ENCODE data around the gene NME1.
A peak's percentile ranks its signal among the peaks of the same experiment; 100 is the strongest.

The NME1 gene

GRCh38 chr17:51144266-51145022, 8.9 kb upstream of the NME1 start:
- DNase-seq: no peak
- no peaks in the 10 kb centered on the region for H3K9me3 ChIP-seq (ENCODE audit: severe bottlenecking)
- TF ChIP-seq, protein P1, sequence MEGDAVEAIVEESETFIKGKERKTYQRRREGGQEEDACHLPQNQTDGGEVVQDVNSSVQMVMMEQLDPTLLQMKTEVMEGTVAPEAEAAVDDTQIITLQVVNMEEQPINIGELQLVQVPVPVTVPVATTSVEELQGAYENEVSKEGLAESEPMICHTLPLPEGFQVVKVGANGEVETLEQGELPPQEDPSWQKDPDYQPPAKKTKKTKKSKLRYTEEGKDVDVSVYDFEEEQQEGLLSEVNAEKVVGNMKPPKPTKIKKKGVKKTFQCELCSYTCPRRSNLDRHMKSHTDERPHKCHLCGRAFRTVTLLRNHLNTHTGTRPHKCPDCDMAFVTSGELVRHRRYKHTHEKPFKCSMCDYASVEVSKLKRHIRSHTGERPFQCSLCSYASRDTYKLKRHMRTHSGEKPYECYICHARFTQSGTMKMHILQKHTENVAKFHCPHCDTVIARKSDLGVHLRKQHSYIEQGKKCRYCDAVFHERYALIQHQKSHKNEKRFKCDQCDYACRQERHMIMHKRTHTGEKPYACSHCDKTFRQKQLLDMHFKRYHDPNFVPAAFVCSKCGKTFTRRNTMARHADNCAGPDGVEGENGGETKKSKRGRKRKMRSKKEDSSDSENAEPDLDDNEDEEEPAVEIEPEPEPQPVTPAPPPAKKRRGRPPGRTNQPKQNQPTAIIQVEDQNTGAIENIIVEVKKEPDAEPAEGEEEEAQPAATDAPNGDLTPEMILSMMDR (IDR thresholded peaks at IDR 0.05; ENCODE audit: low read depth, low read length): no peak
- H3K27me3 ChIP-seq (ENCODE audit: insufficient read depth, low read depth, severe bottlenecking): no peaks in the 10 kb centered on the region
- no peak overlapping the region for H3K27ac ChIP-seq
- no peak overlapping the region for H3K4me3 ChIP-seq (ENCODE audit: low read depth, low read length)
- no peaks in the 10 kb centered on the region for H3K36me3 ChIP-seq

GRCh38 chr17:51147650-51148049, 5.7 kb upstream of the NME1 start:
- Histone ChIP-seq H3K27ac (no peak overlapping the region), H3K9me3 (ENCODE audit: severe bottlenecking) (no peaks in the 10 kb centered on the region), H3K36me3 (no peaks in the 10 kb centered on the region), H3K27me3 (ENCODE audit: insufficient read depth, low read depth, severe bottlenecking) (no peaks in the 10 kb centered on the region), H3K4me3 (ENCODE audit: low read depth, low read length) (no peak overlapping the region)
- TF ChIP-seq, protein P1 (IDR thresholded peaks at IDR 0.05; ENCODE audit: low read depth, low read length): no peak
- no peak for DNase-seq

DNA sequence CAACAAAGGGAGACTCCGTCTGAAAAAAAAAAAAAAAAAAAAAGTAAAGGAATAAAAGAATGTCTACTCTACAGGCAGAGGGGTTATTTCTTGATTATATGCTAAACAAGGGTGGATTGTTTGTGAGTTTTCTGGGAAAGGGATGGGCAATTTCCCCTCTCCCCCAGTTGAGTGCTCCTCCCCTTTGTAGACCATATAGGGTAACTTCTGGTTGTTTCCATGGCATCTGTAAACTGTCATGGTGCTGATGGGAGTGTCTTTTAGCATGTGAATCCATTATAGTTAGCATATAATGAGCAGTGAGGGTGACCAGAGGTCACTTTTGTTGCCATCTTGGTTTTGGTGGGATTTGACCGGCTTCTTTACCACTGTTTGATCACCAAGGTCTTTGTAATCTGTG, 4.2 kb upstream of the NME1 start:
- TF ChIP-seq, protein P1 (IDR thresholded peaks at IDR 0.05; ENCODE audit: low read depth, low read length): no peak
- Histone ChIP-seq H3K4me3 (ENCODE audit: low read depth, low read length) (no peak overlapping the region), H3K36me3 (peaks cover 4% of the 10 kb centered on the region), H3K27me3 (ENCODE audit: insufficient read depth, low read depth, severe bottlenecking) (no peaks in the 10 kb centered on the region), H3K9me3 (ENCODE audit: severe bottlenecking) (no peaks in the 10 kb centered on the region), H3K27ac (no peak overlapping the region)
- no peak for DNase-seq

DNA sequence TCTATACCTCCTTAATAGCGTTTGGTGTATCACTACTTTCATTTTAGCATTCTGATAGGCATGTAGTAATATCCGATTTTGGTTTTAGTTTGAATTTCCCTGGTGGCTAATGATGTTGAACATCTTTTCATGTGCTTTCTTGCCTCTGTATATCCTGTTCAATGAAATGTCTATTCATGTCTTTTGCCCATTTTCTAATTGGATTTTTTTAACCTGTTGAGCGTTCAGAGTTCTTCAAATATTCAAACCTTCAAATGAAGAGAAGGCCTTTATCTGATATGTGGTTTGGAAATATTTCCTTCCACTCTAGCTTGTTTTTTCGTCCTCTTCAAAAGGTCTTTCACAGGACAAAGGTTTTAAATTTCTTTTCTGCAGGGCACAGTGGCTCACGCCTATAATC, 2.4 kb upstream of the NME1 start:
- H3K4me3 ChIP-seq (ENCODE audit: low read depth, low read length): no peak overlapping the region
- no peak overlapping the region for H3K27ac ChIP-seq
- peaks cover 13% of the 10 kb centered on the region for H3K36me3 ChIP-seq
- TF ChIP-seq, protein P1 (IDR thresholded peaks at IDR 0.05; ENCODE audit: low read depth, low read length): no peak
- H3K27me3 ChIP-seq (ENCODE audit: insufficient read depth, low read depth, severe bottlenecking): no peaks in the 10 kb centered on the region
- no peaks in the 10 kb centered on the region for H3K9me3 ChIP-seq (ENCODE audit: severe bottlenecking)
- DNase-seq: no peak

DNA sequence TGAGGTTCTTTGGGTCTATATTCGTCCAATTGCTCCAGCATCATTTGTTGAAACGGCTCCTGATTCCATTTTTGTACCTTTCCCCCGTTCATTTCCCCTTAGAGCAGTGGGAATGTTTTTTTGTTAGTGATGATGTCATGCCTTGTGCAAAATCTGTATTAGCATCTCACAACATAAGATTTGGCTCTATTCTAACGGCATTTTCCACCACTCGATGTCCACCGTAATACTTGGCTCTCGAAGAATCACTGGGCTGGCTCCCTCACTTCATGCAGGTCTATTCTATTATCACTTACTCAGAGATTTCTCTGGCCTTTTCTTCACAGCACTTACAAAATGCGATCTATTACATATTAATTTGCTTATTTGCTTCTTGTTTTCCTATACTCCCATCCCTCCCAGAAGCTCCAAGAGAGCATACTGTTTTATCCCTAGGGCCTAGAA, 571 bp upstream of the NME1 start:
- peak overlapping the region; percentile 63 for H3K4me3 ChIP-seq (ENCODE audit: low read depth, low read length)
- DNase-seq: no peak
- no peaks in the 10 kb centered on the region for H3K27me3 ChIP-seq (ENCODE audit: insufficient read depth, low read depth, severe bottlenecking)
- H3K9me3 ChIP-seq (ENCODE audit: severe bottlenecking): no peaks in the 10 kb centered on the region
- H3K27ac ChIP-seq: peak overlapping the region; percentile 81
- TF ChIP-seq, protein P1 (IDR thresholded peaks at IDR 0.05; ENCODE audit: low read depth, low read length): no peak
- H3K36me3 ChIP-seq: peaks cover 31% of the 10 kb centered on the region

DNA sequence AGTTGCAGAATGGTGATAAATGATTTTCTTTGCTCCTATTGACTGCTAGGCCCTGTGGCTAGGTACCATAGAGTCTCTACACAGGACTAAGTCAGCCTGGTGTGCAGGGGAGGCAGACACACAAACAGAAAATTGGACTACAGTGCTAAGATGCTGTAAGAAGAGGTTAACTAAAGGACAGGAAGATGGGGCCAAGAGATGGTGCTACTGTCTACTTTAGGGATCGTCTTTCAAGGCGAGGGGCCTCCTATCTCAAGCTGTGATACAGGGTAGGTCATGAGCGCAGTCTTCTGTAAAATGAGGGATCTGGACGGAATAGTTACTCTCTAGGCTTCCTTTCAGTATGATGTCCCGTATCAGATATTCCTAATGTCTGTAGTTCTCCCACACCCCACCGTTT, 817 bp downstream of the NME1 start:
- TF ChIP-seq, protein P1 (IDR thresholded peaks at IDR 0.05; ENCODE audit: low read depth, low read length): no peak
- no peak for DNase-seq

More for the DNA sequence above, 817 bp downstream of the NME1 start:
- H3K4me3 ChIP-seq (ENCODE audit: low read depth, low read length): peak overlapping the region; percentile 63
- H3K27ac ChIP-seq: peak overlapping the region; percentile 89
- no peaks in the 10 kb centered on the region for H3K9me3 ChIP-seq (ENCODE audit: severe bottlenecking)
- H3K27me3 ChIP-seq (ENCODE audit: insufficient read depth, low read depth, severe bottlenecking): no peaks in the 10 kb centered on the region
- peaks cover 45% of the 10 kb centered on the region for H3K36me3 ChIP-seq

Measured in WERI-Rb-1 (cell line).